ENCODE measurements around the gene USP24.

DNA sequence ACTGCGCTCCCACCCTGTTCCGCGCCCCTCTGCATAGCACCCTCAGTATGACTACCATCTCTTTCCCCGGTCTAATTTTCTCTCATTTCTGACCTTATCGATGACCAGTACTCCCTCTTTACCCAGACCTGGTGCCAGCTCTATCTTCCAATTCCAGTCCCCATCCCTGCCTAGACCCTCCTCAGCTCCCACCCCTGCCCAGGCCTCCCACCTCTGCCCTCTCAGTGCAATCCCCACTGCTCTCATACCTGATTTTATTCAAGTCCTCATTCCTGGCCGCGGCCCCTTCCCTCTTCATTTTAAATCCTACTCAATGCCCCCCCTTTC, 1.3 kb downstream of the USP24 start:
- TF ChIP-seq POLR2AphosphoS5 (IDR thresholded peaks at IDR 0.05; ENCODE audit: low read length): no peak
- no peak for TF ChIP-seq TAF1 (IDR thresholded peaks at IDR 0.05; ENCODE audit: borderline replicate concordance, low read depth, low read length)
- TF ChIP-seq YY1 (IDR thresholded peaks at IDR 0.05; ENCODE audit: low read depth, low read length): no peak
- no peak for TF ChIP-seq CHD4 (IDR thresholded peaks at IDR 0.05)
- TF ChIP-seq, protein P1, sequence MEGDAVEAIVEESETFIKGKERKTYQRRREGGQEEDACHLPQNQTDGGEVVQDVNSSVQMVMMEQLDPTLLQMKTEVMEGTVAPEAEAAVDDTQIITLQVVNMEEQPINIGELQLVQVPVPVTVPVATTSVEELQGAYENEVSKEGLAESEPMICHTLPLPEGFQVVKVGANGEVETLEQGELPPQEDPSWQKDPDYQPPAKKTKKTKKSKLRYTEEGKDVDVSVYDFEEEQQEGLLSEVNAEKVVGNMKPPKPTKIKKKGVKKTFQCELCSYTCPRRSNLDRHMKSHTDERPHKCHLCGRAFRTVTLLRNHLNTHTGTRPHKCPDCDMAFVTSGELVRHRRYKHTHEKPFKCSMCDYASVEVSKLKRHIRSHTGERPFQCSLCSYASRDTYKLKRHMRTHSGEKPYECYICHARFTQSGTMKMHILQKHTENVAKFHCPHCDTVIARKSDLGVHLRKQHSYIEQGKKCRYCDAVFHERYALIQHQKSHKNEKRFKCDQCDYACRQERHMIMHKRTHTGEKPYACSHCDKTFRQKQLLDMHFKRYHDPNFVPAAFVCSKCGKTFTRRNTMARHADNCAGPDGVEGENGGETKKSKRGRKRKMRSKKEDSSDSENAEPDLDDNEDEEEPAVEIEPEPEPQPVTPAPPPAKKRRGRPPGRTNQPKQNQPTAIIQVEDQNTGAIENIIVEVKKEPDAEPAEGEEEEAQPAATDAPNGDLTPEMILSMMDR (IDR thresholded peaks at IDR 0.05 in 2 of 3, conservative IDR thresholded peaks at IDR 0.05 in 1 of 3; ENCODE audit: control insufficient read depth in 2 of 3, extremely low read depth in 1 of 3, insufficient read depth in 1 of 3, low read depth in 3 of 3, low read length in 3 of 3): no peak
- TF ChIP-seq SMAD1 (IDR thresholded peaks at IDR 0.05; ENCODE audit: low read depth, partially characterized antibody): no peak
- TF ChIP-seq EP300 (IDR thresholded peaks at IDR 0.05; ENCODE audit: borderline replicate concordance in 1 of 2, control insufficient read depth in 1 of 2, low read depth in 2 of 2, low read length in 2 of 2): no peak
- no peak for TF ChIP-seq YBX1 (IDR thresholded peaks at IDR 0.05)
- TF ChIP-seq ZNF24 (IDR thresholded peaks at IDR 0.05): no peak

Data from GM12878 (cell line).